ENCODE results near the gene DDR2.

DNA sequence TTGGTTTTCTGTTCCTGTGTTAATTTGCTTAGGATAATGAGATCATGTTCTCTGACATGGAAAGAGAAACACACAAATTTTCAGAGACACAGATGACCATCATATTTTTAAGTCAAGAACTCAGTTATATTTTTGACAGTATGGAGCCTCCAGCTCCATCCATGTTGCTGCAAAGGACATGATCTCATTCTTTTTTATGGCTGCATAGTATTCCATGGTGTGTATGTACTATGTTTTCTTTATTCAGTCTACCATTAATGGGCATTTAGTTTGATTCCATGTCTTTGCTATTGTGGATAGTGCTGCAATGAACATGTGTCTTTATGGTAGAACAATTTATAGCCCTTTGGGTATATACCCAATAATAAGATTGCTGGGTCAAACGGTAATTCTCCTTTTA is 47.0 kb downstream of the DDR2 start:
- TF ChIP-seq SUZ12 (IDR thresholded peaks at IDR 0.05; ENCODE audit: extremely low read depth, insufficient read depth, insufficient read length), result no peak
- no peak for TF ChIP-seq ZNF274 (IDR thresholded peaks at IDR 0.05; ENCODE audit: low read depth, low read length)
- no peak for TF ChIP-seq YY1 (IDR thresholded peaks at IDR 0.05; ENCODE audit: insufficient read depth, insufficient read length)
